ENCODE data around the gene HLA-G.

Gene HLA-G

DNA sequence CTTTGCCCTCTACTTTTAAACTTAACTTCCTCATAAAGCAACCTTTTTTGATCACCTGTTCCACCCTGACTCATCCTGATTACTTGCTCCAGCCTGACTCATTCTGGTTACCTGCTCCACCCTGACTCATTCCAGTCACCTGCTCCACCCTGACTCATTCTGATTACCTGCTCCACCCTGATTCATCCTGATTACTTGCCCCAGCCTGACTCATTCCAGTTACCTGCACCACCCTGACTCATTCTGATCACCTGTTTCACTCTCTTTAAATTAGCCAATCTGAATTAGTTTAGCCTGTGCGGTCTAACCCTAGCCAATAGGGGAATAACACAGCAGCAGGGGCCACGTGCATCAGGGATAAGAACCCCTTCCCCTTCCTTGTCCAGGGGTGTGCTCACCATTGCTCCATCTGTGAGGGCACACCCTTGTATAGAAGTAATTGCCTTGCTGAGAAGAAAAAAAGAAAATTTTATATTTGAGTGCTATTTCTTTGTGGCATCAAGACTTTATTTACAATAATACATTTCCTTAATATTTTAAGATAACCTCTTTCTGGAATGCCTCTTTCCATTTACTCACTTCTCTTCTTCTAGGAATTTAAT is 17.9 kb downstream of the HLA-G start:
- DNase-seq (ENCODE audit: low read depth) = peak; percentile 97
- H3K4me3 ChIP-seq (ENCODE audit: low read length) = no peak overlapping the region
- TF ChIP-seq, protein P1, sequence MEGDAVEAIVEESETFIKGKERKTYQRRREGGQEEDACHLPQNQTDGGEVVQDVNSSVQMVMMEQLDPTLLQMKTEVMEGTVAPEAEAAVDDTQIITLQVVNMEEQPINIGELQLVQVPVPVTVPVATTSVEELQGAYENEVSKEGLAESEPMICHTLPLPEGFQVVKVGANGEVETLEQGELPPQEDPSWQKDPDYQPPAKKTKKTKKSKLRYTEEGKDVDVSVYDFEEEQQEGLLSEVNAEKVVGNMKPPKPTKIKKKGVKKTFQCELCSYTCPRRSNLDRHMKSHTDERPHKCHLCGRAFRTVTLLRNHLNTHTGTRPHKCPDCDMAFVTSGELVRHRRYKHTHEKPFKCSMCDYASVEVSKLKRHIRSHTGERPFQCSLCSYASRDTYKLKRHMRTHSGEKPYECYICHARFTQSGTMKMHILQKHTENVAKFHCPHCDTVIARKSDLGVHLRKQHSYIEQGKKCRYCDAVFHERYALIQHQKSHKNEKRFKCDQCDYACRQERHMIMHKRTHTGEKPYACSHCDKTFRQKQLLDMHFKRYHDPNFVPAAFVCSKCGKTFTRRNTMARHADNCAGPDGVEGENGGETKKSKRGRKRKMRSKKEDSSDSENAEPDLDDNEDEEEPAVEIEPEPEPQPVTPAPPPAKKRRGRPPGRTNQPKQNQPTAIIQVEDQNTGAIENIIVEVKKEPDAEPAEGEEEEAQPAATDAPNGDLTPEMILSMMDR (IDR thresholded peaks at IDR 0.05; ENCODE audit: insufficient read depth, low read depth, low read length, missing control alignments) = no peak

DNA sequence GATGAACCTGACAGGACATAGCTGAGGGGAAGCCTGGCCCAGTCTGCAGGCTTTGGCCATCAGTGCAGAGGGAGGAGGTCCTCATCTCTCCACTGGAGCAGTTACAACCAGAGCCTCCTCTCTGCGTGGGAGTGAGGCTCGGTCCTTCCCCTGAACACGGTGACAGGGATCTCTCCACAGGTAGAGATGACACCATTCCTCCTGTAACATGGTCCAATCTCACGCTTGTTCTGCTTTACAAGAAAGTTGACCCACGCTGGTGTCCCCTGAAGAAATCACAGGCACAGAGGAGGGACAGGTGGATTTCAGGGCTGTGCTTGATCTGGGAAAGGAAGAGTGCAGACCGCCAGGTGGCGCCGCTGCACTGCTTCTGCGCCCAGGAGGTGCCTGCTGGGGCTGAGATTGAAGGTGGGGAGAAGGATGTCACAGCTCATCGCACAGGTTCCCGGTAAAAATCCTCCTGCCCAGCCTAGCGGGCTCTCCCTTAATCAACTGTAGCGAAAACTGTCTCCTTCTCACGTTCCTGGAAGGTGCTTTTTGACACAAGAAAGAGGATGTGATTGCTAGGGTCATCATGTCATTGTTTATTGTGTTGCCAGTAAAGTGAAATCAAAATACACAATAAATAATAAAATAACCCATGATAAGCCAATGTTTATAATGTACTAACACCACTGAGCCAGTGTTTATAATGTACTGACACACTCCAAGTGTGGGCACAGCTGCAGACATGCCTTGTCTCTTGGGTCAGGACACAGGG is 20.4 kb downstream of the HLA-G start:
- TF ChIP-seq, protein P1 (IDR thresholded peaks at IDR 0.05; ENCODE audit: insufficient read depth, low read depth, low read length, missing control alignments) = peak; percentile 95
- DNase-seq (ENCODE audit: low read depth) = peak; percentile 75
- H3K4me3 ChIP-seq (ENCODE audit: low read length) = no peak overlapping the region

DNA sequence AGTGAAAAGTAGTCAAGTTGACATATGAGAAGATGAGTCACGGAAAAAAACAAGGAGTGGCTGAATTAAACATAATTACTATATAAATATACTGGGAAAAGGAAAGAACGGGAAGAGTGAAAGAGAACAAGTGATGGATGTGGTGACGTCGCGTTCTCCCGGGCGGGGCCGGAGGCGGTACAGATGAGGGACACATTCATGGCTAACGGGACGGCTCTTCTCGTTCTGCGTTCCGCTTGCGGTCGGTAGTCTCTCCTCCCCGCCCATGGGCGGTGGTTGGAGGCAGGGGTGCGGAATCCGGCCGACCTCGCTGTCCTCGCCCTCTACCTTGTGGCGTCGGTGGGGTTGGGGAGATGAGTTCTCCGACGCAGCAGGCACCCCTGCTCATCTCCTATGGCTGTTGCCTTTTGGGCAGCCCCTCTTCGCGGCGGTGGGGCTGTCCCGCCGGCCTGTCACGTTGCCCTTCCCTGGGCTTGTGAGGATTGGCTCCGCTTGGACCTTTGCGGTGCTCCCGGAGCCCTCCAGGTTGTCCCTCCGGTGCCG is 22.5 kb downstream of the HLA-G start:
- TF ChIP-seq, protein P1 (IDR thresholded peaks at IDR 0.05; ENCODE audit: insufficient read depth, low read depth, low read length, missing control alignments) = peak; percentile 4
- DNase-seq (ENCODE audit: low read depth) = peak; percentile 64
- H3K4me3 ChIP-seq (ENCODE audit: low read length) = no peak overlapping the region

DNA sequence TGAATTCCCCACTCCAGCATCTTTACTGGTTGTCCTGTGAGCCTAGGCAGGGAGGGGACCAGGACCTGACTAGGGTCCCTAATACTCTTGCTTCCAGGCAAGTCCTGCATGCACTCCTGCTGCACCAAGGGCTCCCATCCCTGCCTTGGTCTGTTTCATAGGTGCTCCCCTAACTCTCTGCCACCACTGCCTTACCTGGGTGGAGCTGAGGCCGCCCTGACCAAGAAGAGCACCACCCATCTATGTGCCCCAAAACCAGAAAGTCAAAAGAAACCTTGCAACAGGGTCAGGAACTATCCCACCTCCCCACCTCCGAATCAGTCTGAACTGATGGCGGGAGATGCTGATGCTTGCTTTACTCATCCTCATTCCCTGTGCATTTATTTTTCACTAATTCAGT is 23.6 kb downstream of the HLA-G start:
- no peak for DNase-seq (ENCODE audit: low read depth)
- TF ChIP-seq, protein P1 (IDR thresholded peaks at IDR 0.05; ENCODE audit: insufficient read depth, low read depth, low read length, missing control alignments) = no peak

DNA sequence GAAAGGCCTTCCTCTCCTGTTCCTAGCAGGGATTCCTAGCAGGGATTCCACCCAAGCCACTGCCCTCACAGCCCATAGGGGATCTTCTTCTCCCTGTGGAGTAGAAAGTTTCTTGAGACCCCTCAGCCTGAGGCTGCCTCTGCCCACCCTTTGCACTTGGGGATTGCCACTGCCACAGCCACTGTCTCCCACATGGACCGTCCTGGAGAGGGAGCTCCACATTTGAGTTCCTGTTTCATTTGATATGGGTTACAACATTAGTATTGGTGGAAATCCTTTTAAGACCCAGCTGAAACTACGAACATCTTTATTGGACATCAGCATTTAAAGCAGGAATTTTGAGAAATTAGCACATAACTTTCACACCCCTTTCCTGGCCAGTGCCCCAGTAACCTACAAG is 25.6 kb downstream of the HLA-G start:
- DNase-seq (ENCODE audit: low read depth) = no peak
- TF ChIP-seq, protein P1 (IDR thresholded peaks at IDR 0.05; ENCODE audit: insufficient read depth, low read depth, low read length, missing control alignments) = no peak
- H3K4me3 ChIP-seq (ENCODE audit: low read length) = no peak overlapping the region

More for the DNA sequence above, 23.6 kb downstream of the HLA-G start:
- H3K4me3 ChIP-seq (ENCODE audit: low read length) = no peak overlapping the region

DNA sequence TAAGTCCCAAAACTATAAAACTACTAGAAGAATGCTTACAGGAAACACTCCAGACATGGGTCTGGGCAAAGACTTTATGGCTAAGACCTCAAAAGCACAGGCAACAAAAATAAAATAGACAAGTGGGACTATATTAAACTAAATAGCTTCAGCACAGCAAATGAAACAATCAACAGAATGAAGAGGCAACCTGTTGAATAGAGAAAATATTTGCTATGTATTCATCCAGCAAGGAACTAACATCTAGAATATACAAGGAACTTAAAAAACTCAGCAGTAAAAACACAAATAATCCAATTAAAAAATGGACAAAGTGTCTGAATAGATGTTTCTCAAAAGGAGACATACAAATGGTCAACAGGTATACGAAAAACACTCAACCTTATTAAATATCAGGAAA is 30.4 kb downstream of the HLA-G start:
- H3K4me3 ChIP-seq (ENCODE audit: low read length) = no peak overlapping the region
- TF ChIP-seq, protein P1 (IDR thresholded peaks at IDR 0.05; ENCODE audit: insufficient read depth, low read depth, low read length, missing control alignments) = no peak
- DNase-seq (ENCODE audit: low read depth) = no peak
